Measurements from ENCODE around the gene RASSF6.
A peak's percentile ranks its signal among the peaks of the same experiment; 100 is the strongest.

DNA sequence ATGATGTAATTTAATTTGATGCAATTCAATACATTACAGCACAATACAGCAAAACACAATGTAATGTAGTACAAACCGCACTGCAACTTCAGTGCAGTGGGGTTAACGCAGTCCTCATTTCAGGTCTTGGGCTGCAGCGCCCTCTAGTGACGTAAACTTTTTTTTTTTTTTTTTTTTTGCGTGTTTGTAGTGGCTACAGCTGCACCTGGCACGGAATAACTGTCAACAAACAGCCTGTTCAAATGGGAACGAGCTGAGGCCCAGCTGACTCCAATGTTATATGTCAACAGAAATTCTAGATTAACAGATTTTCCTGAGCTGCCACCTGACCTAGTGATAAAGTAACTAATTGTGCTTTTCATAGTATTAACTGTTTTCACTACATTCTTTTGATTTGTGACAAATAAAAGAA lies 33.5 kb upstream of the RASSF6 start:
- peak; percentile 82 for TF ChIP-seq CTCF (IDR thresholded peaks at IDR 0.05)
- no peak for TF ChIP-seq ZFX (IDR thresholded peaks at IDR 0.05; ENCODE audit: borderline replicate concordance)
